Left renal cortex interstitium (tissue), 4 donors: ENCODE measurements around the gene LMNA. TPM values are rescaled to one million over a fixed set of nuclear protein-coding genes. Genes with fewer than 3 reads are reported as not detected.
"Not testable (repeated sequence)": the region's sequence is repeated elsewhere in the genome, so short reads cannot be mapped to it uniquely, and the experiment has no call there.

Source experiments
- DNase-seq, 4 donors: peaks; one replicate each; pipeline ENCODE4 v3.0.0-alpha.2; 2013; ENCODE audit warnings: low read depth in 4 of 4, low spot score in 2 of 4, missing footprints in 1 of 4
- polyA plus RNA-seq, 4 donors: library from polyadenylated mRNA; unstranded; fragments of 120-200 nt; gene quantifications; one replicate each; pipeline ENCODE4 v1.2.1, GENCODE V29; 2013; ENCODE audit not compliant: insufficient read length in 4 of 4

Gene LMNA
- polyA plus RNA-seq, 4 donors: 81.2 to 114 (median 104) TPM

GRCh38 chr1:156155756-156156510 lies 41.4 kb downstream of the LMNA start:
- no peak for DNase-seq

GRCh38 chr1:156157506-156157905 lies 43.0 kb downstream of the LMNA start:
- no peak for DNase-seq

- no peak for DNase-seq
Observed at GRCh38 chr1:156157966-156158365, 43.5 kb downstream of the LMNA start.

GRCh38 chr1:156160000-156160742 lies 45.7 kb downstream of the LMNA start:
- no peak for DNase-seq

GRCh38 chr1:156160743-156161171 lies 46.2 kb downstream of the LMNA start:
- peak in 1 of 4 donors; percentile 76 for DNase-seq

- no peak for DNase-seq
Observed at GRCh38 chr1:156162430-156163037, 48.0 kb downstream of the LMNA start.

GRCh38 chr1:156163712-156164111 lies 49.2 kb downstream of the LMNA start:
- no peak for DNase-seq

- DNase-seq: no peak
Observed at GRCh38 chr1:156164125-156164831, 49.8 kb downstream of the LMNA start.

GRCh38 chr1:156165083-156165482 lies 50.6 kb downstream of the LMNA start:
- no peak for DNase-seq

- no peak for DNase-seq
Observed at GRCh38 chr1:156167536-156167935, 53.0 kb downstream of the LMNA start.

GRCh38 chr1:156172696-156173470 lies 58.4 kb downstream of the LMNA start:
- DNase-seq: no peak

GRCh38 chr1:156176610-156177210 lies 62.2 kb downstream of the LMNA start:
- no peak for DNase-seq

GRCh38 chr1:156177919-156178654 lies 63.6 kb downstream of the LMNA start:
- no peak for DNase-seq

- no peak for DNase-seq
Observed at GRCh38 chr1:156180471-156180870, 66.0 kb downstream of the LMNA start.

GRCh38 chr1:156181391-156181924 lies 66.9 kb downstream of the LMNA start:
- DNase-seq: not testable (repeated sequence)

GRCh38 chr1:156182010-156182779 lies 67.7 kb downstream of the LMNA start:
- DNase-seq: not testable (repeated sequence)

GRCh38 chr1:156186347-156187177 lies 72.1 kb downstream of the LMNA start:
- not testable (repeated sequence) for DNase-seq
